HUES6 (cell line): ENCODE results near the gene CYS1.
"Not testable (repeated sequence)": the region's sequence is repeated elsewhere in the genome, so short reads cannot be mapped to it uniquely, and the experiment has no call there.

ENCODE experiments used
- H3K27ac ChIP-seq: 2 replicates; pipeline ENCODE4 v1.7.0; 2013; ENCODE audit warnings: low read depth, mild to moderate bottlenecking, low read length, inconsistent platforms
- H3K27me3 ChIP-seq: 2 replicates; pipeline ENCODE4 v1.6.1; 2013; ENCODE audit warnings: low read length; ENCODE audit not compliant: control insufficient read depth, insufficient read depth
- H3K36me3 ChIP-seq: 2 replicates; pipeline ENCODE4 v1.6.1; 2013; ENCODE audit warnings: low read length; ENCODE audit not compliant: control insufficient read depth, insufficient read depth
- H3K4me1 ChIP-seq: 2 replicates; pipeline ENCODE4 v1.6.1; 2013; ENCODE audit warnings: low read length; ENCODE audit not compliant: control insufficient read depth, insufficient read depth
- H3K4me3 ChIP-seq: 2 replicates; pipeline ENCODE4 v1.5.1; 2013; ENCODE audit warnings: low read depth, low read length
- H3K9ac ChIP-seq: one replicate; pipeline ENCODE4 v1.6.1; 2013; ENCODE audit warnings: mild to moderate bottlenecking, low read length
- H3K9me3 ChIP-seq: 2 replicates; pipeline ENCODE4 v1.6.1; 2013; ENCODE audit warnings: low read depth, low read length; ENCODE audit not compliant: control insufficient read depth, insufficient read depth

CYS1 gene

DNA sequence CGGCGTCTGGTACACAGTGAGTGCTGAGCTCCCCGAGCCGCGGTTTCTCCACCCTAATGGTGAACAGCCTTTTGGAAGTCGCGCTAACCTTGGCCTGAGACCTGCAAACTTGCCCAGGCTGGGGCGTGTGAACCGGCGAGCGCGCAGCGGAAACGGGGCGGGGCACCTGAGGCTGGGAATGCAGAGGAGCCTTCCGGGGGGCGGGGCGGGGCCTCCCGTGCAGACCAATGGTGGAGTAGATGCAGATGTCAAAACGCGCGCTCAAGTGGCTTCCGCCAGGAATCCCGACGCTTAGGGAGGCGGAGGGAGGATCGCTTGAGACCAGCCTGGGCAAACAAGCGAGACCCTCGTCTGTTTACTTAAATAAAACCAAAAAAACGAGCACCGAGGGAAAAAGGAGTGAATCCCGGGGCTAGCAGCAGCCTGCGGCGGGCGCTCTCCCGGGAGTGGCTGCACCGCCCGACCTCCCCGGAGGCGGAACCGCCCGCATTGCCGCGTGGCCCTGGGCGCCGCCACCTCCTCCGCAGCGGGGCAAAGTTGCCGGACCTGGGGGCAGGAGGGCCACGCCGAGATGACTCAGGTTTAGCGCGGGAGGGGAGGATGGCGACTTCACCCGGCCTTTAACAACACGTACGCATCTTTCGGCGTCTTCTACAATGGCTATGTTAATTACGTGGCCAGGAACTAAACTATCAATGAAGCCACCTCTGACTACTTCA, 40.1 kb upstream of the CYS1 start:
- Histone ChIP-seq H3K27me3 (no peaks in the 10 kb centered on the region), H3K4me3 (peak overlapping the region; percentile 98), H3K9me3 (no peaks in the 10 kb centered on the region), H3K9ac (peak overlapping the region; percentile 98), H3K4me1 (peaks cover 10% of the 10 kb centered on the region), H3K36me3 (peaks cover 18% of the 10 kb centered on the region), H3K27ac (peak overlapping the region; percentile 91)

DNA sequence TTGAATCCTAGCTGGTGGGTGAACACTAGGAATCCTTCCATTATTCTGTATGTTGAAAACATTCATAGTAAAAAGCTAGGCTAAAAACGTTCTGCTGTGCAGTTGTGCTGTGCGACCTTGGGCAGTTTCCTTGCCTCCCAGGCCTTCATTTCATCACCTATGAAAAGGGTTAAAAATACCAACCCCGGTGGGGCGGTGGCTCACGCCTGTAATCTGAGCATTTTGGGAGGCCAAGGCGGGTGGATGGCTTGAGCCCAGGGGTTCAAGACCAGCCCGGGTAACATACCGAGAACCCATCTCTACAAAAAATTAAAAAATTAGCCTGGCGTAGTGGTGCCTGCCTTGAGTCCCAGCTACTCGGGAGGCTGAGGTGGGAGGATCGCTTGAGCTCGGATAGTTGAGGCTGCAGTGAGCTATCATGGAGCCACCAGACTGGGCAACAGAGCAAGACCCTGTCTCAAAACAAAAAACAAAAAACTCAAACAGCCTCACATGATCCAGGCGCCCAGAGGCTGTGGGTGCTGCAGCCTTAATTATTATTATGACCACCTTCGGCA, 39.5 kb upstream of the CYS1 start:
- Histone ChIP-seq H3K9me3 (no peaks in the 10 kb centered on the region), H3K4me3 (peak overlapping the region; percentile 98), H3K4me1 (peaks cover 5% of the 10 kb centered on the region), H3K36me3 (peaks cover 12% of the 10 kb centered on the region), H3K27me3 (no peaks in the 10 kb centered on the region), H3K9ac (peak overlapping the region; percentile 42), H3K27ac (no peak overlapping the region)

- no peaks in the 10 kb centered on the region for H3K9me3 ChIP-seq
- H3K27ac ChIP-seq = no peak overlapping the region
- peaks cover 7% of the 10 kb centered on the region for H3K36me3 ChIP-seq
- no peak overlapping the region for H3K9ac ChIP-seq
- no peak overlapping the region for H3K4me3 ChIP-seq
- no peaks in the 10 kb centered on the region for H3K27me3 ChIP-seq
- H3K4me1 ChIP-seq = peaks cover 4% of the 10 kb centered on the region; the same call in 1 of the 2 replicates
These were observed 38.8 kb upstream of the CYS1 start for GRCh38 chr2:10119027-10119325.

- Histone ChIP-seq H3K27ac (no peak overlapping the region), H3K4me1 (no peaks in the 10 kb centered on the region), H3K27me3 (no peaks in the 10 kb centered on the region), H3K4me3 (no peak overlapping the region), H3K36me3 (no peaks in the 10 kb centered on the region), H3K9me3 (peaks cover 9% of the 10 kb centered on the region; the same call in 1 of the 2 replicates), H3K9ac (no peak overlapping the region)
These were observed 29.1 kb upstream of the CYS1 start for GRCh38 chr2:10109311-10109710.

- not testable (repeated sequence) for H3K27me3 ChIP-seq, H3K4me1 ChIP-seq, H3K9me3 ChIP-seq, H3K27ac ChIP-seq, H3K4me3 ChIP-seq, H3K36me3 ChIP-seq, H3K9ac ChIP-seq
These were observed 24.7 kb upstream of the CYS1 start for GRCh38 chr2:10104906-10105305.

- Histone ChIP-seq H3K9me3 (peaks cover 9% of the 10 kb centered on the region; the same call in 1 of the 2 replicates), H3K9ac (no peak overlapping the region), H3K36me3 (no peaks in the 10 kb centered on the region), H3K27ac (no peak overlapping the region), H3K4me1 (no peaks in the 10 kb centered on the region), H3K4me3 (no peak overlapping the region), H3K27me3 (no peaks in the 10 kb centered on the region)
These were observed 23.0 kb upstream of the CYS1 start for GRCh38 chr2:10103179-10103578.

GRCh38 chr2:10101491-10101890, 21.3 kb upstream of the CYS1 start:
- Histone ChIP-seq H3K27me3 (no peaks in the 10 kb centered on the region), H3K27ac (no peak overlapping the region), H3K36me3 (no peaks in the 10 kb centered on the region), H3K4me3 (no peak overlapping the region), H3K4me1 (peaks cover 9% of the 10 kb centered on the region; the same call in 1 of the 2 replicates), H3K9ac (no peak overlapping the region), H3K9me3 (peaks cover 3% of the 10 kb centered on the region; the same call in 1 of the 2 replicates)

- Histone ChIP-seq H3K4me1 (peaks cover 14% of the 10 kb centered on the region; the same call in 1 of the 2 replicates), H3K9ac (no peak overlapping the region), H3K27me3 (no peaks in the 10 kb centered on the region), H3K27ac (no peak overlapping the region), H3K4me3 (no peak overlapping the region), H3K9me3 (no peaks in the 10 kb centered on the region), H3K36me3 (no peaks in the 10 kb centered on the region)
These were observed 17.3 kb upstream of the CYS1 start for GRCh38 chr2:10097352-10098148.

GRCh38 chr2:10096641-10097040, 16.4 kb upstream of the CYS1 start:
- H3K36me3 ChIP-seq = no peaks in the 10 kb centered on the region
- H3K4me1 ChIP-seq = peaks cover 14% of the 10 kb centered on the region; the same call in 1 of the 2 replicates
- H3K9ac ChIP-seq = no peak overlapping the region
- no peak overlapping the region for H3K27ac ChIP-seq
- no peaks in the 10 kb centered on the region for H3K9me3 ChIP-seq
- no peak overlapping the region for H3K4me3 ChIP-seq
- H3K27me3 ChIP-seq = no peaks in the 10 kb centered on the region

- H3K9ac ChIP-seq = no peak overlapping the region
- peaks cover 14% of the 10 kb centered on the region for H3K4me1 ChIP-seq
- H3K36me3 ChIP-seq = no peaks in the 10 kb centered on the region
- no peak overlapping the region for H3K4me3 ChIP-seq
- no peaks in the 10 kb centered on the region for H3K9me3 ChIP-seq
- no peak overlapping the region for H3K27ac ChIP-seq
- H3K27me3 ChIP-seq = no peaks in the 10 kb centered on the region
These were observed 15.0 kb upstream of the CYS1 start for GRCh38 chr2:10095175-10095574.

DNA sequence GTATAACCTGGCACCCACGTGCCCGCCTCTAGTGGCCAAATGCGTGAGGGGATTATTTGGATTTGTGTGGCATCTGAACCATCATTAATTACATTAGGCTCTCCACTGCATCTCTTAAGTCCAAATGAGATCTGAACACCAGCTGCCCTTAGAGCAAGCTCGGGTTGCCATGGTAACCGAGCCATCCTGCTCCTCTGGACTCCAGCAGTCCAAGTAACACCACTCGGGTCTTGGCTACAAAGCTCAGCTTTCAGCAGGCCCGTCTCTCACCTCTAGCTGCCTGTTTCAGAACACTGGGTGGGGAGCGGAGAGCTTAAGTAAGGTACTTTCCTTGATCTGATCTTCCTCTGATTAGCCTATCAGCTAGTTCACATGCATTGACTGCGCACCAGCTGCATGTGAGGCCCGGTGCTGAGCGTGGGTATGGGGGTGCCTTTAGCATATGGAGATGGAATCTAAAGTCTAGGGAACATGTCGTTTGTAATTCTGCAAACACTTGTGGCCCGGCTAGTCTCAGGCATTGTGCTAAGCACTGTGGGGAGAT, 14.1 kb upstream of the CYS1 start:
- Histone ChIP-seq H3K9me3 (no peaks in the 10 kb centered on the region), H3K36me3 (no peaks in the 10 kb centered on the region), H3K27me3 (no peaks in the 10 kb centered on the region), H3K4me1 (peaks cover 19% of the 10 kb centered on the region), H3K27ac (no peak overlapping the region), H3K4me3 (no peak overlapping the region), H3K9ac (no peak overlapping the region)
